Measurements from ENCODE around the gene MCCD1.

The MCCD1 gene

DNA sequence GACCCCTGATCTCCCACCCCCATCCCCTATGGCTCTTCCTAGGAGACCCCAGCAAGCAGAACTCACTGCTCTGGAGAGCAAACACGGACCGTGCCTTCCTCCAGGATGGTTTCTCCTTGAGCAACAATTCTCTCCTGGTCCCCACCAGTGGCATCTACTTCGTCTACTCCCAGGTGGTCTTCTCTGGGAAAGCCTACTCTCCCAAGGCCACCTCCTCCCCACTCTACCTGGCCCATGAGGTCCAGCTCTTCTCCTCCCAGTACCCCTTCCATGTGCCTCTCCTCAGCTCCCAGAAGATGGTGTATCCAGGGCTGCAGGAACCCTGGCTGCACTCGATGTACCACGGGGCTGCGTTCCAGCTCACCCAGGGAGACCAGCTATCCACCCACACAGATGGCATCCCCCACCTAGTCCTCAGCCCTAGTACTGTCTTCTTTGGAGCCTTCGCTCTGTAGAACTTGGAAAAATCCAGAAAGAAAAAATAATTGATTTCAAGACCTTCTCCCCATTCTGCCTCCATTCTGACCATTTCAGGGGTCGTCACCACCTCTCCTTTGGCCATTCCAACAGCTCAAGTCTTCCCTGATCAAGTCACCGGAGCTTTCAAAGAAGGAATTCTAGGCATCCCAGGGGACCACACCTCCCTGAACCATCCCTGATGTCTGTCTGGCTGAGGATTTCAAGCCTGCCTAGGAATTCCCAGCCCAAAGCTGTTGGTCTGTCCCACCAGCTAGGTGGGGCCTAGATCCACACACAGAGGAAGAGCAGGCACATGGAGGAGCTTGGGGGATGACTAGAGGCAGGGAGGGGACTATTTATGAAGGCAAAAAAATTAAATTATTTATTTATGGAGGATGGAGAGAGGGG lies 44.7 kb downstream of the MCCD1 start:
- no peak for DNase-seq

DNA sequence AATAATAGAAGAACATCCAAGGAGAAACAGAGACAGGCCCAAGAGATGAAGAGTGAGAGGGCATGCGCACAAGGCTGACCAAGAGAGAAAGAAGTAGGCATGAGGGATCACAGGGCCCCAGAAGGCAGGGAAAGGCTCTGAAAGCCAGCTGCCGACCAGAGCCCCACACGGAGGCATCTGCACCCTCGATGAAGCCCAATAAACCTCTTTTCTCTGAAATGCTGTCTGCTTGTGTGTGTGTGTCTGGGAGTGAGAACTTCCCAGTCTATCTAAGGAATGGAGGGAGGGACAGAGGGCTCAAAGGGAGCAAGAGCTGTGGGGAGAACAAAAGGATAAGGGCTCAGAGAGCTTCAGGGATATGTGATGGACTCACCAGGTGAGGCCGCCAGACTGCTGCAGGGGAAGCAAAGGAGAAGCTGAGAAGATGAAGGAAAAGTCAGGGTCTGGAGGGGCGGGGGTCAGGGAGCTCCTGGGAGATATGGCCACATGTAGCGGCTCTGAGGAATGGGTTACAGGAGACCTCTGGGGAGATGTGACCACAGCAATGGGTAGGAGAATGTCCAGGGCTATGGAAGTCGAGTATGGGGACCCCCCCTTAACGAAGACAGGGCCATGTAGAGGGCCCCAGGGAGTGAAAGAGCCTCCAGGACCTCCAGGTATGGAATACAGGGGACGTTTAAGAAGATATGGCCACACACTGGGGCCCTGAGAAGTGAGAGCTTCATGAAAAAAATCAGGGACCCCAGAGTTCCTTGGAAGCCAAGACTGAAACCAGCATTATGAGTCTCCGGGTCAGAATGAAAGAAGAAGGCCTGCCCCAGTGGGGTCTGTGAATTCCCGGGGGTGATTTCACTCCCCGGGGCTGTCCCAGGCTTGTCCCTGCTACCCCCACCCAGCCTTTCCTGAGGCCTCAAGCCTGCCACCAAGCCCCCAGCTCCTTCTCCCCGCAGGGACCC lies 45.6 kb downstream of the MCCD1 start:
- no peak for DNase-seq

DNA sequence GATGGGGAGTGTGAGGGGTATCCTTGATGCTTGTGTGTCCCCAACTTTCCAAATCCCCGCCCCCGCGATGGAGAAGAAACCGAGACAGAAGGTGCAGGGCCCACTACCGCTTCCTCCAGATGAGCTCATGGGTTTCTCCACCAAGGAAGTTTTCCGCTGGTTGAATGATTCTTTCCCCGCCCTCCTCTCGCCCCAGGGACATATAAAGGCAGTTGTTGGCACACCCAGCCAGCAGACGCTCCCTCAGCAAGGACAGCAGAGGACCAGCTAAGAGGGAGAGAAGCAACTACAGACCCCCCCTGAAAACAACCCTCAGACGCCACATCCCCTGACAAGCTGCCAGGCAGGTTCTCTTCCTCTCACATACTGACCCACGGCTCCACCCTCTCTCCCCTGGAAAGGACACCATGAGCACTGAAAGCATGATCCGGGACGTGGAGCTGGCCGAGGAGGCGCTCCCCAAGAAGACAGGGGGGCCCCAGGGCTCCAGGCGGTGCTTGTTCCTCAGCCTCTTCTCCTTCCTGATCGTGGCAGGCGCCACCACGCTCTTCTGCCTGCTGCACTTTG lies 46.7 kb downstream of the MCCD1 start, which contains the start of gene TNF:
TNF (plus strand) TSS at position 231 of the 567 bp plus-strand sequence; CDS start at position 408, 177 bp downstream.
- no peak for DNase-seq

DNA sequence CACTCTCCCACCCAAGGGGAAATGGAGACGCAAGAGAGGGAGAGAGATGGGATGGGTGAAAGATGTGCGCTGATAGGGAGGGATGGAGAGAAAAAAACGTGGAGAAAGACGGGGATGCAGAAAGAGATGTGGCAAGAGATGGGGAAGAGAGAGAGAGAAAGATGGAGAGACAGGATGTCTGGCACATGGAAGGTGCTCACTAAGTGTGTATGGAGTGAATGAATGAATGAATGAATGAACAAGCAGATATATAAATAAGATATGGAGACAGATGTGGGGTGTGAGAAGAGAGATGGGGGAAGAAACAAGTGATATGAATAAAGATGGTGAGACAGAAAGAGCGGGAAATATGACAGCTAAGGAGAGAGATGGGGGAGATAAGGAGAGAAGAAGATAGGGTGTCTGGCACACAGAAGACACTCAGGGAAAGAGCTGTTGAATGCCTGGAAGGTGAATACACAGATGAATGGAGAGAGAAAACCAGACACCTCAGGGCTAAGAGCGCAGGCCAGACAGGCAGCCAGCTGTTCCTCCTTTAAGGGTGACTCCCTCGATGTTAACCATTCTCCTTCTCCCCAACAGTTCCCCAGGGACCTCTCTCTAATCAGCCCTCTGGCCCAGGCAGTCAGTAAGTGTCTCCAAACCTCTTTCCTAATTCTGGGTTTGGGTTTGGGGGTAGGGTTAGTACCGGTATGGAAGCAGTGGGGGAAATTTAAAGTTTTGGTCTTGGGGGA lies 47.4 kb downstream of the MCCD1 start:
- DNase-seq: no peak

DNA sequence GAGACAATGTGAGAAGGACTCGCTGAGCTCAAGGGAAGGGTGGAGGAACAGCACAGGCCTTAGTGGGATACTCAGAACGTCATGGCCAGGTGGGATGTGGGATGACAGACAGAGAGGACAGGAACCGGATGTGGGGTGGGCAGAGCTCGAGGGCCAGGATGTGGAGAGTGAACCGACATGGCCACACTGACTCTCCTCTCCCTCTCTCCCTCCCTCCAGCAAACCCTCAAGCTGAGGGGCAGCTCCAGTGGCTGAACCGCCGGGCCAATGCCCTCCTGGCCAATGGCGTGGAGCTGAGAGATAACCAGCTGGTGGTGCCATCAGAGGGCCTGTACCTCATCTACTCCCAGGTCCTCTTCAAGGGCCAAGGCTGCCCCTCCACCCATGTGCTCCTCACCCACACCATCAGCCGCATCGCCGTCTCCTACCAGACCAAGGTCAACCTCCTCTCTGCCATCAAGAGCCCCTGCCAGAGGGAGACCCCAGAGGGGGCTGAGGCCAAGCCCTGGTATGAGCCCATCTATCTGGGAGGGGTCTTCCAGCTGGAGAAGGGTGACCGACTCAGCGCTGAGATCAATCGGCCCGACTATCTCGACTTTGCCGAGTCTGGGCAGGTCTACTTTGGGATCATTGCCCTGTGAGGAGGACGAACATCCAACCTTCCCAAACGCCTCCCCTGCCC lies 48.3 kb downstream of the MCCD1 start:
- DNase-seq: no peak

DNA sequence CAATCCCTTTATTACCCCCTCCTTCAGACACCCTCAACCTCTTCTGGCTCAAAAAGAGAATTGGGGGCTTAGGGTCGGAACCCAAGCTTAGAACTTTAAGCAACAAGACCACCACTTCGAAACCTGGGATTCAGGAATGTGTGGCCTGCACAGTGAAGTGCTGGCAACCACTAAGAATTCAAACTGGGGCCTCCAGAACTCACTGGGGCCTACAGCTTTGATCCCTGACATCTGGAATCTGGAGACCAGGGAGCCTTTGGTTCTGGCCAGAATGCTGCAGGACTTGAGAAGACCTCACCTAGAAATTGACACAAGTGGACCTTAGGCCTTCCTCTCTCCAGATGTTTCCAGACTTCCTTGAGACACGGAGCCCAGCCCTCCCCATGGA lies 48.8 kb downstream of the MCCD1 start:
- no peak for DNase-seq

DNA sequence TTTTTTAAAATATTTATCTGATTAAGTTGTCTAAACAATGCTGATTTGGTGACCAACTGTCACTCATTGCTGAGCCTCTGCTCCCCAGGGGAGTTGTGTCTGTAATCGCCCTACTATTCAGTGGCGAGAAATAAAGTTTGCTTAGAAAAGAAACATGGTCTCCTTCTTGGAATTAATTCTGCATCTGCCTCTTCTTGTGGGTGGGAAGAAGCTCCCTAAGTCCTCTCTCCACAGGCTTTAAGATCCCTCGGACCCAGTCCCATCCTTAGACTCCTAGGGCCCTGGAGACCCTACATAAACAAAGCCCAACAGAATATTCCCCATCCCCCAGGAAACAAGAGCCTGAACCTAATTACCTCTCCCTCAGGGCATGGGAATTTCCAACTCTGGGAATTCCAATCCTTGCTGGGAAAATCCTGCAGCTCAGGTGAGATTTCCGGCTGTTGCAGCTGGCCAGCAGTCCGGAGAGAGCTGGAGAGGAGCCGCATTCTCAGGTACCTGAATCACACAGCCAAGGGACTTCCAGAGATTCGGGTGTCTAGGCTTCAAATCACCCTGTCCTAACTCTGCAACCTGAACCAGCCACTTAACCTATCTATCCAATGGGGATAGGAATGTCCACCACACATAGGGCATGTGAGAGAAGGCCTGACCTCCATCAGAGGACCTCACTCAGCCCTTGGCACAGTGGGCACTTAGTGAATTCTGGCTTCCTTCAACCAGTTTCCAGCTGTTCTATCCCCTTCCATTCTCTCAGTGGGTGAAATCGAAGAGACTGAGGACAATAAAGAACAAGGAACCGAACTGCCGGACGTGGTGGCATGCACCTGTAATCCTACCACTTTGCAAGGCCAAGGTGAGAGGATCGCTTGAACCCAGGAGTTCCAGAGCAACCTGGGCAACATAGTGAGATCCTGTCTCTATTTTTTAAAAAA lies 49.7 kb downstream of the MCCD1 start:
- no peak for DNase-seq

DNA sequence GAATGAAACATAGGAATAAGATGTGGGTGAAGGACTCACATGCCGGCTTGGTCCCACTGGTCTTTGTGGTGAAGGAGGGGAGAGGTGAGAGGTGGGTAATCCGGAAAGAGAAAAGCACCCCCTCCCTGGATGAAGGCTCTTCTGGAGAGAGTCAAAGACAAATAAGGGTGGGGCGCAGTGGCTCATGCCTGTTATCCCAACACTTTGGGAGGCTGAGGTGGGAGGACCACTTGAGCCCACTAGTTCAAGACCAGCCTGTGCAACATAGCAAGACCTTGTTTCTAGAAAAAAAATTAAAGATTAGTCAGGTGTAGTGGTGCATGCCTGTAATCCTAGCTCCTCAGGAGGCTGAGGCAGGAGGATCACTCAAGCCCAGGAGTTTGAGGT lies 50.4 kb downstream of the MCCD1 start:
- no peak for DNase-seq

Data from NCI-H524 treated with DMSO at 0.1 percent for 48 hours (cell line).